IMR-90 (cell line): ENCODE measurements around the gene ELFN2.

Experiments used
- BHLHE40 ChIP-seq: fragments of 150-350 bp; IDR thresholded peaks from 2 replicates; pipeline ENCODE4 v1.6.1; 2016; ENCODE audit warnings: mild to moderate bottlenecking, low read depth, low read length
- CEBPB ChIP-seq: IDR thresholded peaks from 2 replicates; pipeline ENCODE4 v1.6.1; 2012; ENCODE audit warnings: low read depth, low read length, improper control_type of control experiment
- MAZ ChIP-seq: IDR thresholded peaks from 2 replicates; pipeline ENCODE4 v1.6.1; 2012; ENCODE audit warnings: low read depth, mild to moderate bottlenecking, low read length, improper control_type of control experiment, moderate library complexity, borderline replicate concordance
- MXI1 ChIP-seq: IDR thresholded peaks from 2 replicates; pipeline ENCODE4 v1.6.1; 2012; ENCODE audit warnings: low read depth, mild to moderate bottlenecking, low read length, moderate library complexity, borderline replicate concordance
- POLR2A ChIP-seq: IDR thresholded peaks from 2 replicates; pipeline ENCODE4 v1.6.1; 2012; ENCODE audit warnings: mild to moderate bottlenecking, low read depth, low read length
- RCOR1 ChIP-seq: IDR thresholded peaks from 2 replicates; pipeline ENCODE4 v1.6.1; 2012; ENCODE audit warnings: mild to moderate bottlenecking, low read length, improper control_type of control experiment; ENCODE audit not compliant: insufficient replicate concordance
- SMC3 ChIP-seq: fragments of 150-350 bp; IDR thresholded peaks from 2 replicates; pipeline ENCODE4 v1.6.1; 2016; ENCODE audit warnings: low read depth, mild to moderate bottlenecking, antibody characterized with exemption, low read length, moderate library complexity
- TF ChIP-seq, protein P1 (sequence below): conservative IDR thresholded peaks from 2 replicates; pipeline ENCODE4 v1.5.1; 2012; ENCODE audit warnings: mild to moderate bottlenecking, low read depth, low read length, improper control_type of control experiment
- TF ChIP-seq, protein P2 (sequence below): fragments of 150-350 bp; IDR thresholded peaks from 2 replicates; pipeline ENCODE4 v1.6.1; 2017; ENCODE audit warnings: mild to moderate bottlenecking, antibody characterized with exemption, low read length, low read depth
- TF ChIP-seq, protein P3 (sequence below): fragments of 150-350 bp; IDR thresholded peaks from 2 replicates; pipeline ENCODE4 v1.6.1; 2016; ENCODE audit warnings: low read depth, mild to moderate bottlenecking, low read length, moderate library complexity, borderline replicate concordance

DNA sequence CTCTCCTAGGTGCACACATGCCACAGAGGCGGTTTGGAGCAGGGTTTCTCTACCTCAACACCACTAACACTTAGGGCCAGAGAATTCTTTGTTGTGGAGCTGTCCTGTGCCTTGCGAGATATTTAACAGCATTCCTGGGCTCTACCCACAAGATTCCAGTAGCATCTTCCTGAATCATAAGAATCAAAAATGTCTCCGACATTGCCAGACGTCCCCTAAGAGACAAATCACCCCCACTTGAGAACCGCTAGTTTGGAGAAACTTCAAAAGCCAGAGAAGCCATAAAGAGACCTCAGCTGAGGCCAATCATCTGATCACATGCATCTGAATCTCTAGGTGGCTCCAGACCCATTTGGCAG, 42.8 kb upstream of the ELFN2 start:
- TF ChIP-seq POLR2A (no peak), CEBPB (no peak), SMC3 (no peak), BHLHE40 (no peak), RCOR1 (no peak), MXI1 (no peak), MAZ (no peak)
- TF ChIP-seq, protein P1, sequence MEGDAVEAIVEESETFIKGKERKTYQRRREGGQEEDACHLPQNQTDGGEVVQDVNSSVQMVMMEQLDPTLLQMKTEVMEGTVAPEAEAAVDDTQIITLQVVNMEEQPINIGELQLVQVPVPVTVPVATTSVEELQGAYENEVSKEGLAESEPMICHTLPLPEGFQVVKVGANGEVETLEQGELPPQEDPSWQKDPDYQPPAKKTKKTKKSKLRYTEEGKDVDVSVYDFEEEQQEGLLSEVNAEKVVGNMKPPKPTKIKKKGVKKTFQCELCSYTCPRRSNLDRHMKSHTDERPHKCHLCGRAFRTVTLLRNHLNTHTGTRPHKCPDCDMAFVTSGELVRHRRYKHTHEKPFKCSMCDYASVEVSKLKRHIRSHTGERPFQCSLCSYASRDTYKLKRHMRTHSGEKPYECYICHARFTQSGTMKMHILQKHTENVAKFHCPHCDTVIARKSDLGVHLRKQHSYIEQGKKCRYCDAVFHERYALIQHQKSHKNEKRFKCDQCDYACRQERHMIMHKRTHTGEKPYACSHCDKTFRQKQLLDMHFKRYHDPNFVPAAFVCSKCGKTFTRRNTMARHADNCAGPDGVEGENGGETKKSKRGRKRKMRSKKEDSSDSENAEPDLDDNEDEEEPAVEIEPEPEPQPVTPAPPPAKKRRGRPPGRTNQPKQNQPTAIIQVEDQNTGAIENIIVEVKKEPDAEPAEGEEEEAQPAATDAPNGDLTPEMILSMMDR, result no peak
- TF ChIP-seq, protein P2, sequence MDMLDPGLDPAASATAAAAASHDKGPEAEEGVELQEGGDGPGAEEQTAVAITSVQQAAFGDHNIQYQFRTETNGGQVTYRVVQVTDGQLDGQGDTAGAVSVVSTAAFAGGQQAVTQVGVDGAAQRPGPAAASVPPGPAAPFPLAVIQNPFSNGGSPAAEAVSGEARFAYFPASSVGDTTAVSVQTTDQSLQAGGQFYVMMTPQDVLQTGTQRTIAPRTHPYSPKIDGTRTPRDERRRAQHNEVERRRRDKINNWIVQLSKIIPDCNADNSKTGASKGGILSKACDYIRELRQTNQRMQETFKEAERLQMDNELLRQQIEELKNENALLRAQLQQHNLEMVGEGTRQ, result no peak
- TF ChIP-seq, protein P3, sequence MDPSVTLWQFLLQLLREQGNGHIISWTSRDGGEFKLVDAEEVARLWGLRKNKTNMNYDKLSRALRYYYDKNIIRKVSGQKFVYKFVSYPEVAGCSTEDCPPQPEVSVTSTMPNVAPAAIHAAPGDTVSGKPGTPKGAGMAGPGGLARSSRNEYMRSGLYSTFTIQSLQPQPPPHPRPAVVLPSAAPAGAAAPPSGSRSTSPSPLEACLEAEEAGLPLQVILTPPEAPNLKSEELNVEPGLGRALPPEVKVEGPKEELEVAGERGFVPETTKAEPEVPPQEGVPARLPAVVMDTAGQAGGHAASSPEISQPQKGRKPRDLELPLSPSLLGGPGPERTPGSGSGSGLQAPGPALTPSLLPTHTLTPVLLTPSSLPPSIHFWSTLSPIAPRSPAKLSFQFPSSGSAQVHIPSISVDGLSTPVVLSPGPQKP, result no peak
